Amygdala (tissue), 56 donors: Measurements from ENCODE around the gene SNAI1.
"Not testable (repeated sequence)": the region's sequence is repeated elsewhere in the genome, so short reads cannot be mapped to it uniquely, and the experiment has no call there.

Source experiments
- DNase-seq, 56 donors: peaks; one replicate each; lab custom pipeline; 2025; lab: John Stamatoyannopoulos, UW

Gene SNAI1

GRCh38 chr20:49982346-49983122, at the start of gene SNAI1:
Gene SNAI1, plus strand, starts transcription at chr20:49982980. Its CDS starts 80 bp downstream, at chr20:49983060.
- peak in 53 of 56 donors; percentile 12 to 87 (median 67) for DNase-seq

- DNase-seq: no peak
Observed at GRCh38 chr20:49935746-49936152, 47.0 kb upstream of the SNAI1 start.

GRCh38 chr20:49936153-49937026, 46.4 kb upstream of the SNAI1 start, which contains the start of gene RNF114:
Gene RNF114, plus strand, starts transcription at chr20:49936397. Its CDS starts 16 bp downstream, at chr20:49936413.
- peak in 55 of 56 donors; percentile 51 to 93 (median 84) for DNase-seq

- peak in 1 of 56 donors; percentile 54 for DNase-seq
Observed at GRCh38 chr20:49937027-49937929, 45.5 kb upstream of the SNAI1 start.

- DNase-seq: peak in 23 of 56 donors; percentile 4 to 61 (median 15)
Observed at GRCh38 chr20:49938173-49939163, 44.3 kb upstream of the SNAI1 start.

GRCh38 chr20:49941456-49941855, 41.3 kb upstream of the SNAI1 start:
- no peak for DNase-seq

- no peak for DNase-seq
Observed at GRCh38 chr20:49942303-49942702, 40.5 kb upstream of the SNAI1 start.

- no peak for DNase-seq
Observed at GRCh38 chr20:49942942-49943341, 39.8 kb upstream of the SNAI1 start.

- DNase-seq: no peak
Observed at GRCh38 chr20:49945306-49945700, 37.5 kb upstream of the SNAI1 start.

- DNase-seq: no peak
Observed at GRCh38 chr20:49945701-49946477, 36.9 kb upstream of the SNAI1 start.

GRCh38 chr20:49948178-49948577, 34.6 kb upstream of the SNAI1 start:
- DNase-seq: no peak

- DNase-seq: no peak
Observed at GRCh38 chr20:49948809-49949507, 33.8 kb upstream of the SNAI1 start.

- no peak for DNase-seq
Observed at GRCh38 chr20:49951151-49951550, 31.6 kb upstream of the SNAI1 start.

- DNase-seq: no peak
Observed at GRCh38 chr20:49955167-49955566, 27.6 kb upstream of the SNAI1 start.

GRCh38 chr20:49955830-49956396, 26.9 kb upstream of the SNAI1 start:
- not testable (repeated sequence) for DNase-seq

GRCh38 chr20:49956689-49957088, 26.1 kb upstream of the SNAI1 start:
- no peak for DNase-seq
